Gastroesophageal sphincter (tissue), 4 donors: ENCODE results near the gene ZNF865. TPM values are rescaled to one million over a fixed set of nuclear protein-coding genes. Genes with fewer than 3 reads are reported as not detected.

Source experiments
- ATAC-seq: fragments of 150-250 bp; one replicate; pipeline ENCODE4 v1.9.1; 2016; ENCODE audit warnings: mild to moderate bottlenecking, moderate library complexity
- H3K27ac ChIP-seq, 4 donors: fragments of 200-600 bp; sonication (generic) in 3 of 4; 1 replicate in 3 of 4; 2 replicates in 1 of 4; pipeline ENCODE4 v1.5.1; 2016 to 2019
- H3K27me3 ChIP-seq: fragments of 200-600 bp; sonication (generic); one replicate; pipeline ENCODE4 v1.5.1; 2019
- H3K36me3 ChIP-seq, 2 donors: fragments of 200-600 bp; sonication (generic); one replicate each; pipeline ENCODE4 v1.5.1; 2019; ENCODE audit warnings: control low read depth in 1 of 2
- H3K4me1 ChIP-seq, 3 donors: fragments of 200-600 bp; sonication (generic); 1 replicate in 2 of 3; 2 replicates in 1 of 3; pipeline ENCODE4 v1.5.1; 2016 to 2019; ENCODE audit warnings: control low read depth in 2 of 3
- H3K4me3 ChIP-seq, 2 donors: fragments of 200-600 bp; sonication (generic); one replicate each; pipeline ENCODE4 v1.5.1; 2019; ENCODE audit warnings: mild to moderate bottlenecking in 1 of 2, moderate library complexity in 1 of 2
- H3K9me3 ChIP-seq, 3 donors: fragments of 200-600 bp; sonication (generic); one replicate each; pipeline ENCODE4 v1.5.1; 2017 to 2019; ENCODE audit warnings: control low read depth in 2 of 3
- CTCF ChIP-seq, 4 experiments: fragments of 200-600 bp in 2 of 4; fragments of 450-650 bp in 2 of 4; sonication (generic) in 1 of 4; IDR thresholded peaks; one replicate each; pipeline ENCODE4 v1.5.1; 2017 to 2019; ENCODE audit warnings: antibody characterized with exemption in 4 of 4, mild to moderate bottlenecking in 2 of 4, moderate library complexity in 2 of 4
- EP300 ChIP-seq: sonication (generic); formaldehyde crosslinking; IDR thresholded peaks from one replicate; pipeline ENCODE4 v1.6.1; 2017; ENCODE audit warnings: antibody characterized with exemption, mild to moderate bottlenecking
- POLR2A ChIP-seq, 2 donors: fragments of 450-650 bp; IDR thresholded peaks; one replicate each; pipeline ENCODE4 v1.6.1; 2017; ENCODE audit warnings: antibody characterized with exemption in 2 of 2, mild to moderate bottlenecking in 2 of 2, moderate library complexity in 1 of 2
- POLR2AphosphoS5 ChIP-seq: sonication (generic); formaldehyde crosslinking; IDR thresholded peaks from one replicate; pipeline ENCODE4 v1.6.1; 2017; ENCODE audit warnings: antibody characterized with exemption
- WGBS, 2 donors: methylation state at CpG; one replicate each; pipeline ENCODE4 v1.1.5; 2018; ENCODE audit warnings: low coverage in 1 of 2; 5-methylcytosine and 5-hydroxymethylcytosine counted together
- total RNA-seq, 4 donors: library from RNA; depleted of rRNA; stranded (reverse); fragments of >200 nt; gene quantifications; one replicate each; pipeline ENCODE4 v1.1.0, GENCODE V29; 2016

The ZNF865 gene
- total RNA-seq, 4 donors from 2014 or later, result 4.6 to 12.0 (median 6.4) TPM

DNA sequence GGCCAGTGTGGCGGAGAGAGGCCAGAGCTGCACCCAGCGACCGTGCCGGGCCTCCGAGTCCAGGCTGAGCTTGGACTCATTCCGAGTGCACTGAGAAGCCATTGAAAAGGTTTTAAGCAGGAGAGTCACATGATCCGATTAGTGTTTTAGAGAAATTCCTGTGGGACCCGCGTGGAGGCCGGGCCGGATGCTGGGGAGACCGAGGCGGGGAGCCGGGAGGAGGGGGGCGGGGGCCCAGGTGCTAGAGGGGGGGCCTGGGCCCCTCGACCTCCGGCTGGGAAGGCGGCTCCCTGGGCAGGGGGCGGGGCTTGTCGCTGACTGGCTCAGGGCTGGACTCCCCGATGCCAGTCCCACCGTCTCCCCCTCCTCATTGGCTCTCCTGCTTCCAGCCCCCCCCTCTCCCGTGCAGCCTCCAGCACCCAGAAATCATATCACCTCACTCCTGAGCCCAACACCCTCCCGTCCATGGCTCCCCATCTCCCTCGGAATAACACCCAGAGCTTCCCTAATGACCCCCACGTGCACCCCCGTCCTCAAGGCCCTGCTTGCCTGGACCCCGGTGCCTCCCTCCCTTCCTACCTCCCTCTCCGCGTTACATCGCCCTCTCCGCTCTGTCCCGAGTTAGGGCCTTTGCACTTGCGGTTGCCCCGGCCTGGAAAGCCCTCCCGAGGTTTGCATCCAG lies 19.6 kb upstream of the ZNF865 start:
- peak overlapping the region in 1 of 2 donors; percentile 48 for H3K4me3 ChIP-seq
- ATAC-seq, result peak; percentile 65

GRCh38 chr19:55586976-55587668 lies 18.3 kb upstream of the ZNF865 start:
- Histone ChIP-seq H3K27me3 (peaks cover 8% of the 10 kb centered on the region), H3K27ac (peak overlapping the region in 3 of 4 donors; percentile 13 to 72 (median 31)), H3K4me1 (peaks cover 0 to 34% (median 17%) of the 10 kb centered on the region in 3 donors), H3K9me3 (no peaks in the 10 kb centered on the region), H3K4me3 (peak overlapping the region in 1 of 2 donors; percentile 42), H3K36me3 (peaks cover 0 to 4% of the 10 kb centered on the region in 2 donors)
- ATAC-seq, result peak; percentile 91
- WGBS, 2 donors, result 0 to 2% methylated on average over 1 to 24 of the region's 40 CpGs
- TF ChIP-seq POLR2AphosphoS5 (no peak), EP300 (no peak), CTCF (IDR thresholded peaks at IDR 0.05) (no peak), POLR2A (IDR thresholded peaks at IDR 0.05) (no peak)

More for the DNA sequence above, 19.6 kb upstream of the ZNF865 start:
- Histone ChIP-seq H3K27ac (peak overlapping the region in 3 of 4 donors; percentile 48 to 72 (median 63)), H3K36me3 (no peaks in the 10 kb centered on the region), H3K9me3 (no peaks in the 10 kb centered on the region), H3K27me3 (peaks cover 8% of the 10 kb centered on the region), H3K4me1 (peaks cover 0 to 47% (median 21%) of the 10 kb centered on the region in 3 donors)
- 1 to 8% methylated on average over 5 to 21 of the region's 36 CpGs for WGBS, 2 donors
- TF ChIP-seq POLR2AphosphoS5, result no peak
- TF ChIP-seq EP300, result no peak
- TF ChIP-seq CTCF (IDR thresholded peaks at IDR 0.05), result no peak
- TF ChIP-seq POLR2A (IDR thresholded peaks at IDR 0.05), result no peak

DNA sequence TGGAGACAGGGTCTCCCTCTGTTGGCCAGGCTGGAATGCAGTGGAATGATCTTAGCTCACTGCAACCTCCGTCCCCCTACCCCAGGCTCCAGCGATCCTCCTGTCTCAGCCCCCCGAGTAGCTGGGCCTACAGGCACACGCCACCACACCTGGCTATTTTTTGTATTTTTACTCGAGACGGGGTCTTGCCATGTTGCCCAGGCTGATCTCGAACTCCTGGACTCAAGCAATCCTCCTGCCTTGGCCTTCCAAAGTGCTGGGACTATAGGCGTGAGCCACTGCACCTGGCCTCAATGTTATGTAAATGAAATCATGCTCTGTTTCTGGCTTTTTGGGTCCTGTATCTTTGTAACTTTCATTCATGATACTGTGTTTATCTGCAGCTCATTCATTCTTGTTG lies 16.7 kb upstream of the ZNF865 start:
- Histone ChIP-seq H3K27ac (no peak overlapping the region), H3K4me3 (no peak overlapping the region), H3K36me3 (peaks cover 0 to 19% of the 10 kb centered on the region in 2 donors), H3K27me3 (peaks cover 8% of the 10 kb centered on the region), H3K9me3 (no peaks in the 10 kb centered on the region), H3K4me1 (peaks cover 0 to 30% (median 17%) of the 10 kb centered on the region in 3 donors)
- 86 to 93% methylated on average over 7 to 8 of the region's 8 CpGs for WGBS, 2 donors
- TF ChIP-seq EP300 (no peak), POLR2A (IDR thresholded peaks at IDR 0.05) (no peak), CTCF (IDR thresholded peaks at IDR 0.05) (no peak), POLR2AphosphoS5 (no peak)
- ATAC-seq, result no peak

DNA sequence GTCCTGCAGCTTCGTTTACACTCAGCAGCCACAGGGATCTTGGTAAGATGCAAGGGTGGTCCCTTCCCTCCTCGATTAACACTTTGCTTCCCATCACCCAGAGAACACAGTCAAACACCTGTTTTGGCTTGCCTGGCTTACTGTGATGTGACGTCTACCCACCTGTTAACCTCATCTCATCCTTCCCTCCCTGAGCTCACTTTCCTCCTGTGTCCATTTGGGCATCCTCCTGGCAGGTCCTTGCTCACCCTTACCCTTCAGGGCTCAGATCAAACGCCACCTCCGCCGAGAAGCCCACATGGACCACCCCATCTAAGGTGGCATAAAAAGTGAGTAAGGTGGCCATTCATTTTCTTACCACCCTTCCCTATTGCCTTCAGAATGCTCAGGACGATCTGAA lies 15.3 kb upstream of the ZNF865 start:
- H3K27me3 ChIP-seq, result peaks cover 8% of the 10 kb centered on the region
- peaks cover 0 to 25% of the 10 kb centered on the region in 2 donors for H3K36me3 ChIP-seq
- WGBS, 2 donors, result 39 to 49% methylated on average over 7 of the region's 7 CpGs
- no peak for TF ChIP-seq POLR2A (IDR thresholded peaks at IDR 0.05)
- no peak for TF ChIP-seq EP300
- no peak for TF ChIP-seq POLR2AphosphoS5
- TF ChIP-seq CTCF (IDR thresholded peaks at IDR 0.05), result no peak
- peaks cover 0 to 29% (median 17%) of the 10 kb centered on the region in 3 donors for H3K4me1 ChIP-seq
- H3K27ac ChIP-seq, result no peak overlapping the region
- H3K4me3 ChIP-seq, result no peak overlapping the region
- no peak for ATAC-seq
- no peaks in the 10 kb centered on the region for H3K9me3 ChIP-seq
